Measurements from ENCODE around the gene TMEM62.
"Not testable (repeated sequence)": the region's sequence is repeated elsewhere in the genome, so short reads cannot be mapped to it uniquely, and the experiment has no call there.

The TMEM62 gene

DNA sequence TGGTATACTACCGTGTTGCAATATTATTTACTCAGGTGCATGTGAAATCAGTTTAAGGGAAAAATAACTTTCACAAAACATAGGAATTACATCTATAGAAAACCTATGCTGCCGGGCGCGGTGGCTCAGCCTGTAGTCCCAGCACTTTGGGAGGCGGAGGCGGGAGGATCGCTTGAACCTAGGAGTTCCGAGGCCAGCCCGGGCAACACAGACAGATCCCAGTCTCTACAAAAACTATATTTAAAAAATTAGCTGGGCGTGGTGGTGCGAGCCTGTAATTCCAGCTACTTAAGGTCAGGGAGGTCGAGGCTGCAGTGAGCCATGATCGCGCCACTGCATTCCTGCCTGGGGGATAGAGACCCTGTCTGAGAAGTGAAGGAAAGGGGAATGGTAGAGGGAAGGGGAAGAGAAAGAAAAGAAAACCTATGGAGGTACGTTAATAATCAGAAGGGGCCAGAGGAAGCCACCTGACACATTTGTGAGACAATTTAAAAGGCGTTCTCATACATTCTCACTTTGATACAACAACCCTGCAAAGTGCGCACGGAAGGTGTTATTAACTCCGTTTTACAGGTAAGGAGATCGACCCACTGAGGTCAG lies 456 bp upstream of the TMEM62 start:
- Mint-ChIP-seq H3K27ac (peak overlapping the region; percentile 85), H3K4me3 (peak overlapping the region; percentile 76), H3K36me3 (ENCODE audit: low read depth) (peaks cover 39% of the 10 kb centered on the region), H3K27me3 (no peaks in the 10 kb centered on the region), H3K9me3 (peaks cover 15% of the 10 kb centered on the region), H3K4me1 (ENCODE audit: low read depth) (peaks cover 38% of the 10 kb centered on the region)
- intact Hi-C loops (cut with micrococcal nuclease): no loop called here

DNA sequence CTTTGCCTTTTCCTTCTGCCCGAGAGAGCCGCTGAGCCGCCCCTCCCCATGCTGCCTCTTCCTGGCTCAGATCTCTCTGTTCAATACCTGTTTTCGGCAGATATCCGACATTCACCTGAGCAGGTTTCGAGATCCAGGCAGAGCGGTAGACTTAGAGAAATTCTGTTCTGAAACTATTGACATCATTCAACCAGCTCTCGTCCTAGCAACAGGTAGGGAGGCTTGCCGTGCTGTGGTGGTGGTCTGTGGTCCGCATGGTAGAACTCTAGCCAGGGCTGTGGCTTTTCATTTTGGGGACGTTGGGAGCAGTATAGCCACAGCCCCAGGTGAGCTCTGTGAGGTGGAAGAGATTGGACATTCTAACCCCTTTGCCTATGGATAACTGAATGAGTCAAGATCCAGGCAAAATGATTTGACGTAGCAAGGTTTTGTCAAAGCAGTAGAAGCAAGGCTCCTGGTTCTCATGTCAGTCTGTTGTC lies 810 bp downstream of the TMEM62 start:
- H3K4me1 Mint-ChIP-seq (ENCODE audit: low read depth): peaks cover 25% of the 10 kb centered on the region
- peaks cover 6% of the 10 kb centered on the region for H3K9me3 Mint-ChIP-seq
- peak overlapping the region; percentile 76 for H3K4me3 Mint-ChIP-seq
- H3K36me3 Mint-ChIP-seq (ENCODE audit: low read depth): peaks cover 51% of the 10 kb centered on the region
- H3K27ac Mint-ChIP-seq: peak overlapping the region; percentile 85
- no peaks in the 10 kb centered on the region for H3K27me3 Mint-ChIP-seq
- intact Hi-C loops (cut with micrococcal nuclease): no loop called here

DNA sequence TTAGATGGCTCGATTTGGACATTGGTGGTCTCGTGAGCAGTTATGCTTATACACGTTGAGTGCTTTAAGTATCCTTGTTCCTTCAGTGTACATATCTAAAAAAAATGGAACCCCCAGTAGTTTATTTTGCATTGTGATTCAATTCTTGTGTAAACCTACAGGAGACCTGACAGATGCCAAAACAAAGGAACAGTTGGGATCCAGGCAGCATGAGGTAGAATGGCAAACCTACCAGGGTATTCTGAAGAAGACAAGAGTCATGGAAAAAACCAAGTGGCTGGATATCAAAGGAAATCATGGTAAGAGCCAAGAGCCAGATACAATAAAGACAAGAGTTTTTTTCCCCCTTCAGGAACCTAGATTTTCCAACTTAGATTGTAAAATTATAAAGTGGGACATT lies 2.0 kb downstream of the TMEM62 start:
- Mint-ChIP-seq H3K4me1 (ENCODE audit: low read depth) (peaks cover 17% of the 10 kb centered on the region), H3K36me3 (ENCODE audit: low read depth) (peaks cover 63% of the 10 kb centered on the region), H3K27ac (no peak overlapping the region), H3K4me3 (no peak overlapping the region), H3K9me3 (no peaks in the 10 kb centered on the region), H3K27me3 (no peaks in the 10 kb centered on the region)
- intact Hi-C loops (cut with micrococcal nuclease): no loop called here

DNA sequence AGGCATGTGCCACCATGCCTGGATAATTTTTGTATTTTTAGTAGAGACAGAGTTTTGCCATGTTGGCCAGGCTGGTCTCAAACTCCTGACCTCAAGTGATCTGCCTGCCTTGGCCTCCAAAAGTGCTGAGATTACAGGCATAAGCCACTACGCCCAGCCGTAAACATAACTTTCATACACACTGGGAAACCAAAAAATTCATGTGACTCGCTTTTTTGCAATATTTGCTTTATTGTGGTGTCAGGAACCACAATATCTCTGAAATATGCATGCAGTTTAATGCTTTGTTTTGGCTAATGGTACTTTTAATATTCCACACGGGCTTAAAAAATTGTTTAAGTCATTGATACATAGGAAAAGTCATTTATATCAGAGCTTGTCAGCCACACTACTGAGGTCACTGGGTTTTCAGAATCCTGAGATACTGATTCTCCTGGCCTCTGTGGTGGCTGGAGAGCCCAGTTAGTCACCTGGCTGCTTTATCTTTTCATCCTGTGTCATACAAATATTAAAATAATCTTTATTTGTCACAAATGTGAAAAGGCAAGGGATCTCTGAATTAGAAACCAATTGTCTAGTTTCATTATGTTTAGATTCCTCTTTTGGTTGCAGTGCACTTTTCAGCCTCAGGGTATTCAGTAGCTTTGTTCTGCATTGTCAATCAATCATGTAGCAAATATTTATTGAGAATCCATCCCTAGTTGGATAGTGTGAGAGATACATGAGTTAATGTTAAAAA lies 10.0 kb downstream of the TMEM62 start:
- H3K27ac Mint-ChIP-seq: peak overlapping the region; percentile 42
- H3K4me3 Mint-ChIP-seq: no peak overlapping the region
- peaks cover 48% of the 10 kb centered on the region for H3K36me3 Mint-ChIP-seq (ENCODE audit: low read depth)
- H3K27me3 Mint-ChIP-seq: no peaks in the 10 kb centered on the region
- no peaks in the 10 kb centered on the region for H3K9me3 Mint-ChIP-seq
- intact Hi-C loops (cut with micrococcal nuclease): loop anchor here (10.0 kb wide), 1 partner anchor 49 kb away; no protein-coding TSS in a partner anchor
- peaks cover 25% of the 10 kb centered on the region for H3K4me1 Mint-ChIP-seq (ENCODE audit: low read depth)

DNA sequence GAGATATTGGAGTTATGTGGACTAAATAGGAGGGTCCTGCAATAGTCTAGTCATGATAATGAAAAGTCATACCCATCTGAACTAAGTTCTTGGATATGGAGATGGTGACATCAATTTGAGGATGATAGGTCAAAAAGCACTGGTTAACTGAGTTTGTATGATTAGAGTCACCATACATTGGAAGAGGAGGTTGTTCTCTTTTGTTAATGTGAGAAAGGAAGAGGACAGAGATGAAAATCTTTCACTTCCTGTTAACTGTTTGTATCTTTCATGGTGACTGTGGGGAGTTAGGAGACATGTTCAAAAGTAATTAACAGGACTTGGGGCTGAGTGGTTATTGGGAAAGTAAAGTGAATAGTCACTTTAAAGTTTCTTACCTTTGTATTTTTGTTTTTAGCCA lies 11.1 kb downstream of the TMEM62 start:
- intact Hi-C loops (cut with micrococcal nuclease): loop anchor here (10.0 kb wide), 1 partner anchor 50 kb away; no protein-coding TSS in a partner anchor
- no peaks in the 10 kb centered on the region for H3K27me3 Mint-ChIP-seq
- H3K9me3 Mint-ChIP-seq: no peaks in the 10 kb centered on the region
- H3K4me1 Mint-ChIP-seq (ENCODE audit: low read depth): peaks cover 25% of the 10 kb centered on the region
- no peak overlapping the region for H3K4me3 Mint-ChIP-seq
- H3K27ac Mint-ChIP-seq: peak overlapping the region; percentile 42
- peaks cover 48% of the 10 kb centered on the region for H3K36me3 Mint-ChIP-seq (ENCODE audit: low read depth)

DNA sequence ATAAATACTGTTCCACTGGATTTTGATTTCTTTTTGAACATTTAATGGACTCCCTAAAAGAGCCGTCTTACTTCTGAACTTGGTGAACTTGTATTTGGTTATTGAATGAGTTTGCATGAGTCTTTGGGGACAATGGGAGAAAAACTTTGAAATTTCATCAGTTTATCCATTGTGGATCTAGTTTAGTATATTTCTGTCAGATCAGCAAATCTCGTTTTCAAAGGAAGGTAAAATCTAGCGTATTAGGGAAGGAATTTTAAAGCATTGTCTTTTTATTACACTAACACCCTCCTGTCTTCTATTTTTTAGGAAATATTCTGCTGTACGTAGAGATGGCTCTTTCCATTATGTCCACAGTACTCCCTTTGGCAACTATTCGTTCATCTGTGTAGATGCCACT lies 12.8 kb downstream of the TMEM62 start:
- H3K27me3 Mint-ChIP-seq: no peaks in the 10 kb centered on the region
- H3K4me3 Mint-ChIP-seq: no peak overlapping the region
- intact Hi-C loops (cut with micrococcal nuclease): loop anchor here (10.0 kb wide), 1 partner anchor 51 kb away; no protein-coding TSS in a partner anchor
- H3K36me3 Mint-ChIP-seq (ENCODE audit: low read depth): peaks cover 46% of the 10 kb centered on the region
- peak overlapping the region; percentile 43 for H3K27ac Mint-ChIP-seq
- H3K9me3 Mint-ChIP-seq: no peaks in the 10 kb centered on the region
- peaks cover 25% of the 10 kb centered on the region for H3K4me1 Mint-ChIP-seq (ENCODE audit: low read depth)

DNA sequence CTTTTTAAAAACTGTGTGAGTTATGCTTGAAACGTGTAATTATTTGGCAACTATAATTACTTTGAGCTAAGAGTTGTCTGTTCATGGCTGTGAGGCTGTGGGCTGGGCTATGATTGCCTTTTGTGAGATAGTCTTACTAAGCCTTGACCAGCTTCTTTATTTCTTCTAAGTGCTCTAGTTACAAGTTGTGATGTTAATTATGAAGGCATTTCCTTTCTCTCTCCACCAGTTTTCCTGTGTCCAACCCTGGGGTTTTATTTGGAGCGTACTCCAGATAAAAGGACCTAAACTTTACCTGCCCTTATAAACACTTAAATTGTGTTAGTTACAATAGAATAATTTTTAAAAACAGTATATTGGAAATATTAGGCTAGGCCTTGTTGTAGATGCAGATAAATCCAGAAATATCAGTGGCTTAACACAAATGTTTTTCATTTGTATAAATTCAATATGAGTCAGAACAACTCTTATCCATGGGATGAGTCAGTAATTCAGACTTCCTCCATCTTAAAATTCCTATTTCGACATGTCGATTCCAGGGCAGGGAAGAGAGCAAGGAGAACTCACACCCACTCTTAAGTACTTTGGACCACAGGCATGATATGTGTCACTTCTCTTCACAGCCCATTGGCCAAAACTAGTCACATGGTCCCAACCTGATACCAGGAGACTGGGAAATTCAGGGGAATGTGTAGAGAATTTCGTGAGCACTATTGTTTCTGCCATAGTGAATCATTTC lies 17.0 kb downstream of the TMEM62 start:
- peaks cover 85% of the 10 kb centered on the region for H3K36me3 Mint-ChIP-seq (ENCODE audit: low read depth)
- intact Hi-C loops (cut with micrococcal nuclease): no loop called here

DNA sequence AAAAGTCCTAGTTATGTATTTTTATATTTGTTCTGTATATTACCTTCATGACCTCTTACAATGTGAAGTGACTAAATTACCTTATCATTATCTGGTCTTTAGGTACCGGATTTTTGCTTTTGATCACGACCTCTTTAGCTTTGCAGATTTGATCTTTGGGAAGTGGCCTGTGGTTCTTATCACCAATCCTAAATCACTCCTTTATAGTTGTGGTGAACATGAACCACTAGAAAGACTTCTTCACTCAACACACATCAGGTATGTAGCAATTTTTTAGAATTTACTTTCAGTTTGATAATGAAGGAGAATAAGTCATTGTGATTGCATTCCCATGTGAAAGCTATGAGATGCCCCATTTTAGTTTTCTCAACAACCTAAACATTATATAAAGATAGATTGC lies 18.3 kb downstream of the TMEM62 start:
- Mint-ChIP-seq H3K9me3 (no peaks in the 10 kb centered on the region), H3K27ac (no peak overlapping the region), H3K27me3 (no peaks in the 10 kb centered on the region), H3K36me3 (ENCODE audit: low read depth) (peaks cover 83% of the 10 kb centered on the region), H3K4me1 (ENCODE audit: low read depth) (peaks cover 5% of the 10 kb centered on the region), H3K4me3 (no peak overlapping the region)
- intact Hi-C loops (cut with micrococcal nuclease): no loop called here

More for the DNA sequence above, 17.0 kb downstream of the TMEM62 start:
- no peak overlapping the region for H3K27ac Mint-ChIP-seq
- H3K9me3 Mint-ChIP-seq: no peaks in the 10 kb centered on the region
- peaks cover 12% of the 10 kb centered on the region for H3K4me1 Mint-ChIP-seq (ENCODE audit: low read depth)
- no peak overlapping the region for H3K4me3 Mint-ChIP-seq
- no peaks in the 10 kb centered on the region for H3K27me3 Mint-ChIP-seq

DNA sequence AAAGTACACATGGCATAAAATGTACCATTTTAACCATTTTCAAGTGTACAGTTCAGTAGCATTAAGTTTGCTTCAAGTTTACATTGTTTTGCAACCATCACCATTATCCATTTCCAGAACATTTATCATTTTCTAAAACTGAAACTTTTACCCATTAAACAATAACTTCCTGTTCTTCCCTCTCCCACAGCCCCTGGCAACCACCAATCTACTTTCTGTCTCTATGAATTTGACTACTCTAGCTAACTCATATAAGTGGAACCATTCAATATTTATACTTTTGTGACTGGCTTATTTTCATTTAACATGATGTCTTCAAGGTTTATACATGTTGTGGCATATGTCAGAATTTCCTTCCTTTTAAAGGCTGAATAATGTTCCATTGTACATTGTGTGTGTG lies 19.9 kb downstream of the TMEM62 start:
- intact Hi-C loops (cut with micrococcal nuclease): no loop called here
- H3K4me3 Mint-ChIP-seq: no peak overlapping the region
- H3K27ac Mint-ChIP-seq: no peak overlapping the region
- H3K36me3 Mint-ChIP-seq (ENCODE audit: low read depth): peaks cover 84% of the 10 kb centered on the region
- peaks cover 5% of the 10 kb centered on the region for H3K4me1 Mint-ChIP-seq (ENCODE audit: low read depth)
- H3K9me3 Mint-ChIP-seq: no peaks in the 10 kb centered on the region
- no peaks in the 10 kb centered on the region for H3K27me3 Mint-ChIP-seq

DNA sequence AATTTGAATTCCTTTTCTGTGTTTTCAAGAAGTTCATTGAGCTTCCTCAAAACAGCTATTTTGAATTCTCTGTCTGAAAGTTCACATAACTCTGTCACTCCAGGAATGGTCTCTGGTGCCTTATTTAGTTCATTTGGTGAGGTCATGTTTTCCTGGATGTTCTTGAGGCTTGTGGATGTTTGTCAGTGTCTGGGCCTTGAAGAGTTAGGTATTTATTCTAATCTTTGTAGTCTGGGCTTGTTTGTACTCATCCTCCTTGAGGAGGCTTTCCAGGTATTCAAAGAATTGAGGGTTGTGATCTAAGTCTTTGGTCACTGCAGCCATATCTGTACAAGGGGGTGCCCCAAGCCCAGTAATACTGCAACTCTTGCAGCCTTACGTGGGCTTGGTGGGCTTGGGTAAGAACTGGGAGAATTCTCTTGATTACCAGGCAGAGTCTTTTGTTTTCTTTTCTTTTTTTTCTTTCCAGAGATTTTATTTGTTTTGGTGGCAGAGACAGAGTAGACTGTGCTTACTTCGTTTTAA lies 32.5 kb downstream of the TMEM62 start:
- H3K9me3 Mint-ChIP-seq: no peaks in the 10 kb centered on the region
- H3K4me3 Mint-ChIP-seq: no peak overlapping the region
- intact Hi-C loops (cut with micrococcal nuclease): no loop called here
- H3K36me3 Mint-ChIP-seq (ENCODE audit: low read depth): peaks cover 85% of the 10 kb centered on the region
- H3K4me1 Mint-ChIP-seq (ENCODE audit: low read depth): no peaks in the 10 kb centered on the region
- H3K27me3 Mint-ChIP-seq: no peaks in the 10 kb centered on the region
- H3K27ac Mint-ChIP-seq: no peak overlapping the region

DNA sequence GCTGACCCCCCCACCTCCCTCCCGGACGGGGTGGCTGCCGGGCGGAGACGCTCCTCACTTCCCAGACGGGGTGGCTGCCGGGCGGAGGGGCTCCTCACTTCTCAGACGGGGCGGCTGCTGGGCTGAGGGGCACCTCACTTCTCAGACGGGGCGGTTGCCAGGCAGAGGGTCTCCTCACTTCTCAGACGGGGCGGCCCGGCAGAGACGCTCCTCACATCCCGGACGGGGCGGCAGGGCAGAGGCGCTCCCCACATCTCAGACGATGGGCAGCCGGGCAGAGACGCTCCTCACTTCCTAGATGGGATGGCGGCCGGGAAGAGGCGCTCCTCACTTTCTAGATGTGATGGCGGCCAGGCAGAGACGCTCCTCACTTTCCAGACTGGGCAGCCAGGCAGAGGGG lies 33.9 kb downstream of the TMEM62 start:
- H3K27me3 Mint-ChIP-seq; H3K9me3 Mint-ChIP-seq; H3K27ac Mint-ChIP-seq; H3K4me3 Mint-ChIP-seq; intact Hi-C loops (cut with micrococcal nuclease); H3K4me1 Mint-ChIP-seq (ENCODE audit: low read depth): not testable (repeated sequence)
- H3K36me3 Mint-ChIP-seq (ENCODE audit: low read depth): peaks cover 82% of the 10 kb centered on the region

DNA sequence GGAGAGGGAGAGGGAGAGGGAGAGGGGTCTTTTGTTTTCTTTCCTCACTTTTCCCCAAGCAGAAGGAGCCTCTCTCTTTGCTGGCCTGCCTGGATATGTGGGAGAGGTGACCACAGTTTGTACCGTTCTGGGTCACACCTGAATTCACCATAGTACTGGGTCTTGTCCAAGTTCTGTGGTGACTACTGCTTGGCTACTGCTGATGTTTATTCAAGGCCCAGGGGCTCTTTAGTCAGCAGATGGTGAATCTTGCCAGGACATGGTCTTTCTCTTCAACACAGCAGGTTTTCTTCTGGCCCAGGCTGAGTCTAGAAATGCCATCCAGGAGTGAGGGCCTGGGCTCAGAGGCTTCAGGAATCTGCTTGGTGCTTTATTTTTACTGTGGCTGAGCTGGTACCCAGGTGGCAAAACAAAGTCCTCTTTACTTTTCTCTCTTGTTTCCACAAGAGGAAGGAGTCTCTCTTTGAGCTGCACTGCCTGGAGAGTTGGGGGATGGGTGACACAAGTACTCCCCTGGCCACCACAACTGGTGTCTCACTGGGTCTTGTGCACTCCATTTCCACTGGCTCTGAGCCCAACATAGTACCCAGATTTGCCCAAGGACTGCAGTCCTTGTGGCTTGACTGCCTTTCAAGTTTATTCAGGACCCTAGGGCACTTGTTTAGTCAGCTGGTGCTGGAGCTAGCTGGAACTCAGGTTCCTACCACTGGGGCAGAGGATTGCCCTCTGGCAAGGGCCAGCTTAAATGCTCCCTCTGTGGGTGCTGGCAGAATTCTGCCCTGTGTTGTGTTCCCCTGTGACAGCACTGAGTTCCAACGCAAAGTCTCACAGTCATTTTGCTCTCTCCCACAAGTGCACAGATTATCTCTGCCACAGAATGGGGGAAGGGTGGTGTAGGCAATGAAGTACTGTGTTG lies 35.1 kb downstream of the TMEM62 start:
- no peaks in the 10 kb centered on the region for H3K27me3 Mint-ChIP-seq
- H3K27ac Mint-ChIP-seq: no peak overlapping the region
- no peaks in the 10 kb centered on the region for H3K4me1 Mint-ChIP-seq (ENCODE audit: low read depth)
- no peak overlapping the region for H3K4me3 Mint-ChIP-seq
- peaks cover 85% of the 10 kb centered on the region for H3K36me3 Mint-ChIP-seq (ENCODE audit: low read depth)
- H3K9me3 Mint-ChIP-seq: no peaks in the 10 kb centered on the region
- intact Hi-C loops (cut with micrococcal nuclease): no loop called here

DNA sequence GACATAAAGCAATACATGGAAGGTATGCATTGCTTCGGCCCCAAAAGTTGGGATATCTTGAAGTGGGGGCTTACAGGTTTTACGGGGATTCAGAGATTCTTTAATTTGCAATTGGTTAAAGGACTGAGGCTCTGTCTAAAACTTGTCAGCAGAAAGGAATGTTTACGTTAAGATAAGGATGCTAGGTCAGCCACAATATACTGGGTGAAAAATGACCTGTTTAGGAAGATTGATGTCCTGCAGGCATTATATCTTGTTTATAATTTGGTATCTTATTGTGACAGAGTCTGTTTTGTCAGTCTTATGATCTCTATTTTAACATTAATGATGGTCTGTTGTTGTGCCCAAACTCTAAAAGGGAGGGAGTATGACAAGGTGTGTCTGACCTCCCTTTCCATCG lies 36.5 kb downstream of the TMEM62 start:
- H3K9me3 Mint-ChIP-seq: no peaks in the 10 kb centered on the region
- intact Hi-C loops (cut with micrococcal nuclease): no loop called here
- no peak overlapping the region for H3K27ac Mint-ChIP-seq
- H3K27me3 Mint-ChIP-seq: no peaks in the 10 kb centered on the region
- peaks cover 82% of the 10 kb centered on the region for H3K36me3 Mint-ChIP-seq (ENCODE audit: low read depth)
- no peaks in the 10 kb centered on the region for H3K4me1 Mint-ChIP-seq (ENCODE audit: low read depth)
- no peak overlapping the region for H3K4me3 Mint-ChIP-seq
